ENCODE measurements around the gene ADAMTS17.

- TF ChIP-seq POLR2A (IDR thresholded peaks at IDR 0.05; ENCODE audit: borderline replicate concordance, extremely low read depth, insufficient read depth, insufficient read length) (no peak), RAD21 (IDR thresholded peaks at IDR 0.05; ENCODE audit: low read depth) (no peak), ELF1 (IDR thresholded peaks at IDR 0.05; ENCODE audit: borderline replicate concordance, low read depth) (no peak), JUND (IDR thresholded peaks at IDR 0.05) (no peak), EZH2phosphoT487 (IDR thresholded peaks at IDR 0.05; ENCODE audit: borderline replicate concordance) (no peak), SIN3A (IDR thresholded peaks at IDR 0.05; ENCODE audit: low read depth) (no peak), REST (IDR thresholded peaks at IDR 0.05; ENCODE audit: low read depth) (no peak), CEBPB (IDR thresholded peaks at IDR 0.05; ENCODE audit: low read depth) (no peak), TCF7L2 (IDR thresholded peaks at IDR 0.05; ENCODE audit: borderline replicate concordance, extremely low read depth, insufficient read depth, insufficient read length) (no peak)
- TF ChIP-seq, protein P1, sequence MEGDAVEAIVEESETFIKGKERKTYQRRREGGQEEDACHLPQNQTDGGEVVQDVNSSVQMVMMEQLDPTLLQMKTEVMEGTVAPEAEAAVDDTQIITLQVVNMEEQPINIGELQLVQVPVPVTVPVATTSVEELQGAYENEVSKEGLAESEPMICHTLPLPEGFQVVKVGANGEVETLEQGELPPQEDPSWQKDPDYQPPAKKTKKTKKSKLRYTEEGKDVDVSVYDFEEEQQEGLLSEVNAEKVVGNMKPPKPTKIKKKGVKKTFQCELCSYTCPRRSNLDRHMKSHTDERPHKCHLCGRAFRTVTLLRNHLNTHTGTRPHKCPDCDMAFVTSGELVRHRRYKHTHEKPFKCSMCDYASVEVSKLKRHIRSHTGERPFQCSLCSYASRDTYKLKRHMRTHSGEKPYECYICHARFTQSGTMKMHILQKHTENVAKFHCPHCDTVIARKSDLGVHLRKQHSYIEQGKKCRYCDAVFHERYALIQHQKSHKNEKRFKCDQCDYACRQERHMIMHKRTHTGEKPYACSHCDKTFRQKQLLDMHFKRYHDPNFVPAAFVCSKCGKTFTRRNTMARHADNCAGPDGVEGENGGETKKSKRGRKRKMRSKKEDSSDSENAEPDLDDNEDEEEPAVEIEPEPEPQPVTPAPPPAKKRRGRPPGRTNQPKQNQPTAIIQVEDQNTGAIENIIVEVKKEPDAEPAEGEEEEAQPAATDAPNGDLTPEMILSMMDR (IDR thresholded peaks at IDR 0.05 in 2 of 3, conservative IDR thresholded peaks at IDR 0.05 in 1 of 3; ENCODE audit: borderline replicate concordance in 1 of 3, insufficient read depth in 1 of 3, low read depth in 2 of 3, low read length in 2 of 3): no peak
- TF ChIP-seq, protein P2, sequence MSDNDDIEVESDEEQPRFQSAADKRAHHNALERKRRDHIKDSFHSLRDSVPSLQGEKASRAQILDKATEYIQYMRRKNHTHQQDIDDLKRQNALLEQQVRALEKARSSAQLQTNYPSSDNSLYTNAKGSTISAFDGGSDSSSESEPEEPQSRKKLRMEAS (IDR thresholded peaks at IDR 0.05): no peak
Measured at GRCh38 chr15:100336061-100336460, 5.7 kb downstream of the ADAMTS17 start.

Measured in HCT116 (cell line).